Measurements from ENCODE around the gene VGLL4.

DNA sequence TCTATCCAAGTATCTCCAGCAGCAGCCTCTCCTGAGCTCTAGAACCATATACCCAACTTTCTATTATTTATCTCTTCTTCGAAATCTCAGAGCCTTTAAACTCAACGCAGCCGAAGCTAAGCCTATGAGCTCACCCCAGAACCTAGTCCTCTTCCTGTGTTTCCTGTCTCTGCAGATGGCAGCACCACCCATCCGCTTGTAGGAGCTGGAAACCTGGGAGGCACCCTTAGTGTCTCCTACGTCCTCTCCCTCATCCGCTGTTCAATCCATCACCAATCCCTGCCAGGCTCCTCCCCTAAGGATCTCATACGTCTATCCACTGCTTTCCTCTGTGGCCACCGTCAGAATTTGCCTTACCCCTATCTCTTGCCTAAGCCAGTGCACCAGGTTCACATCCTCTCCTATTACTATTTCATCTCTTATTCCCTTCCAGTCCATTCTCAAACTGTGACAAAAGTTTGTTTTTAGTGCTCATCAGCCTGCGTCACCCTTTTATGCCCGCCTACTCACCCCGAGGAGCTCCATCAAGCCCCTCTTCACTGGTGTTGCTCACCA is 9.6 kb downstream of the VGLL4 start:
- TF ChIP-seq, protein P1, sequence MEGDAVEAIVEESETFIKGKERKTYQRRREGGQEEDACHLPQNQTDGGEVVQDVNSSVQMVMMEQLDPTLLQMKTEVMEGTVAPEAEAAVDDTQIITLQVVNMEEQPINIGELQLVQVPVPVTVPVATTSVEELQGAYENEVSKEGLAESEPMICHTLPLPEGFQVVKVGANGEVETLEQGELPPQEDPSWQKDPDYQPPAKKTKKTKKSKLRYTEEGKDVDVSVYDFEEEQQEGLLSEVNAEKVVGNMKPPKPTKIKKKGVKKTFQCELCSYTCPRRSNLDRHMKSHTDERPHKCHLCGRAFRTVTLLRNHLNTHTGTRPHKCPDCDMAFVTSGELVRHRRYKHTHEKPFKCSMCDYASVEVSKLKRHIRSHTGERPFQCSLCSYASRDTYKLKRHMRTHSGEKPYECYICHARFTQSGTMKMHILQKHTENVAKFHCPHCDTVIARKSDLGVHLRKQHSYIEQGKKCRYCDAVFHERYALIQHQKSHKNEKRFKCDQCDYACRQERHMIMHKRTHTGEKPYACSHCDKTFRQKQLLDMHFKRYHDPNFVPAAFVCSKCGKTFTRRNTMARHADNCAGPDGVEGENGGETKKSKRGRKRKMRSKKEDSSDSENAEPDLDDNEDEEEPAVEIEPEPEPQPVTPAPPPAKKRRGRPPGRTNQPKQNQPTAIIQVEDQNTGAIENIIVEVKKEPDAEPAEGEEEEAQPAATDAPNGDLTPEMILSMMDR (IDR thresholded peaks at IDR 0.05) = no peak
- TF ChIP-seq SIN3A (IDR thresholded peaks at IDR 0.05; ENCODE audit: borderline replicate concordance, insufficient read depth, low read depth, low read length) = no peak
- TF ChIP-seq REST (IDR thresholded peaks at IDR 0.05; ENCODE audit: insufficient read depth in 1 of 2, low read depth in 2 of 2, low read length in 1 of 2) = no peak
- no peak for TF ChIP-seq POLR2AphosphoS5 (IDR thresholded peaks at IDR 0.05; ENCODE audit: low read depth, low read length)
- TF ChIP-seq TCF7L2 (IDR thresholded peaks at IDR 0.05; ENCODE audit: low read depth, low read length) = no peak
